HG03064 (cell line): ENCODE data around the gene HOXA11.

Experiments used
- ATAC-seq: cut with Tn5 transposase; IDR thresholded peaks from one replicate; pipeline ENCODE4 v1.9.1; 2021; ENCODE audit warnings: low read depth; ENCODE audit not compliant: unreplicated experiment

HOXA11 gene

GRCh38 chr7:27171325-27171636, 13.8 kb downstream of the HOXA11 start:
- ATAC-seq = no peak

GRCh38 chr7:27170426-27171324, 14.4 kb downstream of the HOXA11 start:
- ATAC-seq = no peak

- no peak for ATAC-seq
Observed at GRCh38 chr7:27169658-27170425, 15.2 kb downstream of the HOXA11 start.

GRCh38 chr7:27168265-27168947, 16.6 kb downstream of the HOXA11 start:
- no peak for ATAC-seq

GRCh38 chr7:27167916-27168264, 17.1 kb downstream of the HOXA11 start:
- no peak for ATAC-seq

- ATAC-seq = no peak
Observed at GRCh38 chr7:27166531-27167505, 18.2 kb downstream of the HOXA11 start.

GRCh38 chr7:27165996-27166530, 19.0 kb downstream of the HOXA11 start:
- ATAC-seq = no peak

GRCh38 chr7:27165089-27165995, 19.7 kb downstream of the HOXA11 start, which contains the start of gene HOXA9:
TSS of gene HOXA9 (minus strand) at chr7:27165537. CDS start at chr7:27165457, 80 bp downstream.
- no peak for ATAC-seq

GRCh38 chr7:27164367-27165088, 20.5 kb downstream of the HOXA11 start:
- ATAC-seq = no peak

- ATAC-seq = no peak
Observed at GRCh38 chr7:27164045-27164366, 21.0 kb downstream of the HOXA11 start.

GRCh38 chr7:27163288-27164044, 21.6 kb downstream of the HOXA11 start:
- ATAC-seq = no peak

GRCh38 chr7:27162561-27163287, 22.3 kb downstream of the HOXA11 start:
- ATAC-seq = no peak

GRCh38 chr7:27161721-27162560, 23.1 kb downstream of the HOXA11 start:
- ATAC-seq = no peak

GRCh38 chr7:27161214-27161720, 23.8 kb downstream of the HOXA11 start:
- ATAC-seq = no peak

- no peak for ATAC-seq
Observed at GRCh38 chr7:27160546-27161213, 24.4 kb downstream of the HOXA11 start.
